ENCODE measurements around the gene TEX35.

GRCh38 chr1:178534137-178534868 is 21.4 kb downstream of the TEX35 start:
- TF ChIP-seq CTCF (IDR thresholded peaks at IDR 0.05) (no peak), POLR2A (IDR thresholded peaks at IDR 0.05) (no peak)

Measured in ovary (tissue), 3 donors.